ENCODE results near the gene DESI1.

DNA sequence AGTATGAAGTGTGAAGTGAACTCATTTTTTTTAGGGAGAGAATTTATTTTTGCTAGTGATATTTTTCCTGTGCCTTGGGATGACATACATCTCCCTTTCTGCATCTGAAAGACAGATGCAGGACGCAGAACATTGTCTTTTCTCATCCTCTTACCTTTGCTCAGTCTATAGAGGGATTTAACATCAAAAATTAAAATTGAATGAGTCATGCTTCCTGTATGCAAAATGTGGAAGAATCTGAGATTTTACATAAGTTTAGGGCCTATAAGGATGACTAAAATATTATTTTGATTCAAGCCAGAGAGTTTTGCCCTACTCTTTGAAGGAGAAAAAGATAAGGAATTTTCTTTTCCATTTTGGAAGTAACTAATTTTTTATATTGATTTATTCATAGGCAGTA lies 27.6 kb upstream of the DESI1 start:
- TF ChIP-seq GATA2 (IDR thresholded peaks at IDR 0.05; ENCODE audit: low read depth, low read length) (no peak), GATA3 (IDR thresholded peaks at IDR 0.05; ENCODE audit: low read depth, low read length) (no peak)

All from SH-SY5Y (cell line).